ENCODE measurements around the gene SNX24. TPM values are rescaled to one million over a fixed set of nuclear protein-coding genes. Genes with fewer than 3 reads are reported as not detected.
"Not testable (repeated sequence)": the region's sequence is repeated elsewhere in the genome, so short reads cannot be mapped to it uniquely, and the experiment has no call there.

The SNX24 gene
- total RNA-seq, 1 donor from 2014 or later = 21.0 TPM

GRCh38 chr5:122972877-122973276 is 127.5 kb downstream of the SNX24 start:
- no peak overlapping the region for H3K4me2 ChIP-seq
- TF ChIP-seq CTCF (IDR thresholded peaks at IDR 0.05) = no peak
- TF ChIP-seq EZH2 (IDR thresholded peaks at IDR 0.05) = no peak
- TF ChIP-seq EZH2phosphoT487 (IDR thresholded peaks at IDR 0.05) = no peak
- H3K4me3 Mint-ChIP-seq = no peak overlapping the region
- no peak overlapping the region for H3K27ac ChIP-seq
- no peaks in the 10 kb centered on the region for H3K4me1 Mint-ChIP-seq
- H3K4me1 ChIP-seq = peaks cover 3% of the 10 kb centered on the region
- H2AFZ ChIP-seq (replicated peaks) = no peak overlapping the region
- no peaks in the 10 kb centered on the region for H4K20me1 ChIP-seq (ENCODE audit: low read depth)
- H3K27me3 ChIP-seq = no peaks in the 10 kb centered on the region
- H3K36me3 Mint-ChIP-seq = peaks cover 4% of the 10 kb centered on the region
- H3K79me2 ChIP-seq (ENCODE audit: low read depth) = no peaks in the 10 kb centered on the region
- DNase-seq (ENCODE audit: low spot score) = no peak
- H3K27ac Mint-ChIP-seq = no peak overlapping the region
- no peaks in the 10 kb centered on the region for H3F3A ChIP-seq (ENCODE audit: low read depth)
- no peak overlapping the region for H3K9ac ChIP-seq
- no peaks in the 10 kb centered on the region for H3K9me3 ChIP-seq (ENCODE audit: low read depth)
- peaks cover 2% of the 10 kb centered on the region for H3K27me3 Mint-ChIP-seq (ENCODE audit: insufficient read depth, low read depth)
- H3K36me3 ChIP-seq = no peaks in the 10 kb centered on the region
- no peak overlapping the region for H3K4me3 ChIP-seq
- H3K9me3 Mint-ChIP-seq = no peaks in the 10 kb centered on the region

- H3K4me2 ChIP-seq; H3K4me1 Mint-ChIP-seq; H3K27ac ChIP-seq; H3K9me3 ChIP-seq (ENCODE audit: low read depth); H3K4me3 ChIP-seq; H3F3A ChIP-seq (ENCODE audit: low read depth); H3K36me3 ChIP-seq; H2AFZ ChIP-seq (replicated peaks); H3K9me3 Mint-ChIP-seq; DNase-seq (ENCODE audit: low spot score); H3K4me3 Mint-ChIP-seq; H3K27me3 Mint-ChIP-seq (ENCODE audit: insufficient read depth, low read depth); H3K79me2 ChIP-seq (ENCODE audit: low read depth); H3K36me3 Mint-ChIP-seq; H3K4me1 ChIP-seq; H3K27me3 ChIP-seq; H3K9ac ChIP-seq; H4K20me1 ChIP-seq (ENCODE audit: low read depth); H3K27ac Mint-ChIP-seq: not testable (repeated sequence)
Observed at GRCh38 chr5:122973759-122974158, 128.3 kb downstream of the SNX24 start.

DNA sequence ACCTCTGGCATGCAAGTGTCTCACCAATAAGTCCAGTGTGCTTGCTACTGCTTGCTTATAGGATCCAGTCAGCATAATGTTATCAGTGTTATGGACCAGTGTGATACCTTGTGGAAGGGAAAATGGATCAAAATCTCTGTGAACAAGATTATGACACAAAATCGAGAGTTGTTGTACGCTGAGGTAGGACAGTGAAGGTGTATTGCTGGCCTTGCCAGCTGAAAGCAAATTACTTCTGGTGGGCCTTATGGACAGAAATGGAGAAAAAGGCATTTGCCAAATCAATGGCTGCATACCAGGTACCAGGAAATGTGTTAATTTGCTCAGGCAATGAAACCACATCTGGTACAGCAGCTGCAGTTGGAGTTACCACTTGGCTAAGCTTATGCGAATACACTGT is 128.8 kb downstream of the SNX24 start:
- not testable (repeated sequence) for H3K9me3 ChIP-seq (ENCODE audit: low read depth); H3K79me2 ChIP-seq (ENCODE audit: low read depth); H3K4me3 Mint-ChIP-seq; H3K4me1 ChIP-seq; H3K4me1 Mint-ChIP-seq; H3K4me3 ChIP-seq; H3K27me3 Mint-ChIP-seq (ENCODE audit: insufficient read depth, low read depth); H3K9me3 Mint-ChIP-seq; H2AFZ ChIP-seq (replicated peaks); H4K20me1 ChIP-seq (ENCODE audit: low read depth); H3K36me3 Mint-ChIP-seq; H3K27me3 ChIP-seq; DNase-seq (ENCODE audit: low spot score); H3K9ac ChIP-seq; H3F3A ChIP-seq (ENCODE audit: low read depth); H3K27ac Mint-ChIP-seq; H3K36me3 ChIP-seq; H3K27ac ChIP-seq; H3K4me2 ChIP-seq

DNA sequence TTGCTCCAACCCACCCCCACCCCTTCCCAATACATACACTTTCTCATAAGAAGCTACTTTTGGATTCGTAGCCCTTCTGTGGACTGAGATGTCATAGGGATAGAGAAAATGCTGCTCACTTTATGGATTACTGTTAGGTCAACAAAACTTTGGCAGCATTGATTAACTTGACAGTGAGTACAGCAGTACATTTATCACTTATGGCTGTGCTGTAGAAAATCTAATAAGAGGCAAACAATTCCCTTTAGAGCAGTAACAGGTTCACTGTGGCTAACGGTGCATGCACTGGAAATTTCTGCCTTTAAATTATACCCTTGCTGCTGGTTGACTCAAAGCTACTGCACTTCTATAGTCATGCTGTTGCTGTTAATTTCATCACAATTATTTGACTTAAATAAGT is 131.9 kb downstream of the SNX24 start:
- Histone ChIP-seq H3K79me2 (ENCODE audit: low read depth) (no peaks in the 10 kb centered on the region), H3K9ac (no peak overlapping the region), H3K27ac (no peak overlapping the region), H3F3A (ENCODE audit: low read depth) (no peaks in the 10 kb centered on the region), H3K36me3 (no peaks in the 10 kb centered on the region), H3K4me3 (no peak overlapping the region), H3K27me3 (no peaks in the 10 kb centered on the region), H2AFZ (replicated peaks) (no peak overlapping the region), H3K9me3 (ENCODE audit: low read depth) (no peaks in the 10 kb centered on the region), H3K4me2 (no peak overlapping the region), H4K20me1 (ENCODE audit: low read depth) (no peaks in the 10 kb centered on the region), H3K4me1 (no peaks in the 10 kb centered on the region)
- Mint-ChIP-seq H3K27ac (no peak overlapping the region), H3K4me1 (no peaks in the 10 kb centered on the region), H3K9me3 (peaks cover 2% of the 10 kb centered on the region), H3K27me3 (ENCODE audit: insufficient read depth, low read depth) (peaks cover 2% of the 10 kb centered on the region), H3K4me3 (no peak overlapping the region), H3K36me3 (no peaks in the 10 kb centered on the region)
- no peak for DNase-seq (ENCODE audit: low spot score)
- no peak for TF ChIP-seq EZH2 (IDR thresholded peaks at IDR 0.05)
- no peak for TF ChIP-seq EZH2phosphoT487 (IDR thresholded peaks at IDR 0.05)
- TF ChIP-seq CTCF (IDR thresholded peaks at IDR 0.05) = no peak

All from neural progenitor cell (in vitro differentiated cells).